ENCODE results near the gene ADGRB2. TPM values are rescaled to one million over a fixed set of nuclear protein-coding genes. Genes with fewer than 3 reads are reported as not detected.

Gene ADGRB2
- polyA plus RNA-seq, 10 donors, result 9.6 to 23.3 (median 14.0) TPM

DNA sequence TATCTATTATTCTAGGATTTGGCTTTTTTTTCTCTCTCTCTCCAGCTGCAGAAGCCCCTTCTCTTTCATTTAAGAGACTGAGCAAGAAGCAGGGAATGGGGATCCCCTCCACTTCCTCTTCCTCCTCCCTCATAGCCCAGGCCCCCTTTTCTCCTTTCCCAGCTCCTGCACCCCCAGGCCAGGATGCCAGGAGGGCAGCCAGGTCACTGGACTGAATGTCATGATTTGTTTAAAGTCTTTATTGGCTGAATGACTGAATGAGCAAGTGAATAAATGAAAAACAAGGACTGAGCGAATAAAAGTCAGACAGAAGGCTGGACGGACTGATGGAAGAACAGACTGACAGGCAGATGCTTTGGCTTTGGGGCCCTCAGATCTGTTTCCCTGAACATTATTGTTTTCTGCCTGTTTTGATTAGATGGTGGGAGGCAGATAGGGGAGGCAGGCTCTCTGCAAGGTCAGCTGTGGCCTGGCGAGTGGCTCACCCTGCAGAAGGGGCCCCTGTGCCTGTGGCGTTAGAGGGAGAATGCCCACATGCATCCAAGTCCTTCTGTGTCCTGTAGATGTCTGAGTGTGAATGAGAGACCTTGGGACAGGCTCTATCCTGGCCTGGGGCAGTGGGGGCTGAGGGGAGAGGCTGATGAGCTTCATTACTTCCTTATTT is 20.3 kb upstream of the ADGRB2 start:
- DNase-seq, result no peak

DNA sequence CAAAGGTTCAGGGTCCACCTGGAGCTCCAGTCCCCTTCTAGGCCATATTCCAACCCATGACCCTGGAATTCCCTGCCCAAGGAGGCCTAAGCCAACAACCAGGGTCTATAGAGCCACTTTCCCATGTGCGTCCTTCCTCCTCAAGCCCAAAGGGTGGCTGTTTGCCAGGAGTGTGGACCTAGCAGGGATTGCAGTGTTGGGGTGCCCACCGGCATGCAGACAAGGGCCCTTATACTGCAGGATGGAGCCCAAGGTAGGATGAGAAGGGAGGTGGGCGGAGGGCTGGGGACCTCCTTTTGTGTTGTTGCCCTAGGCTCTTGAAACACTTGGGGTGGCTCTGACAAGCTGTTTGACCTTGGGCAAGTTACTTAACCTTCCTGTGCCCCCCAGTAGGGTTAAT is 19.7 kb upstream of the ADGRB2 start:
- no peak for DNase-seq

DNA sequence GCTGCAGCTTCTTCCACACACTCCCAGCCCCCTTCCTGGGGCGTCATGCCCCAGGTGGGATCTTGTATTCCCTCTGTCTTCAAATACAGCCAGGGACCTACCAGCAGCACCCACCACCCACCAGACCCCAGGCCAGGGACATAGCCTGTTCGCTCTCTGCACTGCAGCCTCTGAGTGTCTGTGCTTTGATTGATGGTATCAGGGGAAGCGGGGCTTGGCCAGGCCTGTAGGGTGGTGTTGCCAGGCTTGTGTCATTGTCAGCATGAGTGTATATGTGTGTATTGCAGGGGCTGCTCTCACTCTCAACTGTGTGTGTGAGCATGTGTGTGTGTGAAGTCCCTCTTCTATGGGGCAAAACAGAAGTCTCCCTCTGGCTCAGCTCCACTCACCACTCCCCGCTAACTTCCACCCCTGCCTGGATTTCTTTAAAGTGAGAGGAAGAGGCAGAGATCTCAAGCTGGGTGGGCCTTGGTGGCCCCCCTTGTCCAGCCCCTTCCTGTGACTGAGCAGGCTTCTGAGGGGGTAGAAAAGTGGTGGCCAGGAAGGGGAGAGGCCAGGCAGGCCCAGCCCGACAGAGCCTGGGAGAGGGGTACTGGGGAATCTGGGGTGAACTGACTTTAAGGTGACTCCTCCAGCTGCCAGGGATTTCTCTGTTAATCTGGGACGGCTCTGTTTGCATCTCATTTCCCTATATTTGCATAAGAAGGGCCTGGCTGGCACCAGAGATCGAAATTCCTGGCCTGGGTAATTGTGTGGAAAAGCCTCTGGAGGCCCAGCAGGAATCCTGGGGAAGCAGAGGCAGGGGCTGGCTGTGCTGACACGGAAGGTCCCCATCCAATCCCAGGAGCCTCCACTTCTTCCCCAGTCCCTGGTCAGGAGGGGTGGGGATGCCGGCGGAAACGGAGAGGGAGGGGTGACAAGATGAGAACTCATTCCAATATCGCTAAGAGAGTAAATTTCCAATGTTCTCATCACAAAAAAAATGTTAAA is 18.6 kb upstream of the ADGRB2 start:
- DNase-seq, result peak in 1 of 3 donors; percentile 66

DNA sequence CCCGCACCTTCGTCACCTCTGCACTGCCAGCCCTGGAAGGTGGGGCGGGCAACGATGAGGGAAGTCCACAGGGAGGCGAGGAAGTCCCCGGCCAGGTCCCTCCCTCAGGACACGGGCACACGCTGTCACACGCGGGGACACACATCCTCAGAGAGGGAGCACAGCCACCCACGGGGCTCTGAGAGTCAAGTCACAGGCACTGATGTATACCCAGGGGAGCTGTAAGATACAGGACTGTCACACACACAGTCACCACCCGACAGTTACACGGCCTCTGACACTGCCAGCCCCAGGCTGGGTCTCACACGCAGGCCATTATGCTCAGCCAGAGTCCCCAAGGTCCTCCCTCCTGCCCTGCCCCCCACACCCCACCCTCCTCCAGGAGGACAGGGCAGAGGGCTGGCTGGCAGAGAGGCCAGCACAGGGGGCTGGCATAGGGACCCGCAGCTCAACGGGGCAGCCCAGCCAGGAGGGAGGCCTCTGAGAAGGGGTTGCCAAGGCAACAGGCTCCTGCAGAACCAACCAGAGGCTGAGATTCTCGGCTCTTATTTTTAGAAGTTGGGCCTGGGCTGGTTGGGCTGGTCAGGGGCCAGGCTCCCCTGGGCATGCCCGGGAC is 17.7 kb upstream of the ADGRB2 start:
- peak in 1 of 3 donors; percentile 55 for DNase-seq

DNA sequence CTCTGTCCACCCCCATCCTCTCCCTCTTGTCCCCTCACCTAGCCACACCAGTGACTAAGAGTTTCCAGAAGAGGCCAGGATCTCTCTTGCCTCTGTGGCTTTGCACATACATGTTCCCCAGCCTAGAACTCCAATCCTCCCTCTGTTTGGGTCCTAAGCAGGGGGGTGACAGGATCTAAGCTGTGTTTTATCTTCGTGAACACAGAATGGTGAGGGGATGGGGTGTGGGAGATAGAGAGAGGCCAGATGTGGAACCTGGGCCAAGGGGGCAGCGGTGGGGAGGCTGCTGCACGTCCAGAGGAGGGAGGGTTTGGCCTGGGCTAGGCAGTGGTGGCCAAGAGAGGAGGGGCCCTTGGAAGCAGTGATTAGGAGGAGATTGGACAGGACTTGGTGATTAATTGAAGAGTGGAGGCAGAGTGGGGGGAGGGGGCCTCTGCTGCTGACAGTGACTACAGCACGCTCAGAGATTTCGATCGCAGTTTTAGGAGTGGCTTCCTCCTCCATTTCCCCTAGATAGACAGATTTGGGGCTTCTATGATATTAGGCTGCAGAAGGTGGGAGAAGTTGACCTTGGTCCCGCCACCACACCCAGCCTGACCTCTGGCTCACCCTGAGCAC is 17.1 kb upstream of the ADGRB2 start:
- DNase-seq, result peak; percentile 39 to 82 (median 59)

DNA sequence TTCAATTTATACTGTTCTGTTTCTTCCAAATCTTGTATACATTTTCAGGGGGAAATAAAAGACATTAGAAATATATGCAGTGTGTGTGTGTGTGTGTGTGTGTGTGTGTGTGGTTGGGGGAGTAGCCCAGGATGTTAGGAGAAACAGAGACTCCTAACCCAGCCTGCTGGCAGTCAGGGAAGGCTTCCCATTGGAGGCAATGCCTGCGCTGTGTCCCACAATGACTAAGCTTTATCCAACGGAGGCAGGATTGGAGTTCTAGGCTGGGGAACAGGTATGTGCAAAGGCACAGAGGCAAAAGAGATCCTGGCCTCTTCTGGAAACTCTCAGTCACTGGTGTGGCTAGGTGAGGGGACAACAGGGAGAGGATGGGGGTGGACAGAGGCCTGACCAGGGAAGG is 16.5 kb upstream of the ADGRB2 start:
- no peak for DNase-seq

DNA sequence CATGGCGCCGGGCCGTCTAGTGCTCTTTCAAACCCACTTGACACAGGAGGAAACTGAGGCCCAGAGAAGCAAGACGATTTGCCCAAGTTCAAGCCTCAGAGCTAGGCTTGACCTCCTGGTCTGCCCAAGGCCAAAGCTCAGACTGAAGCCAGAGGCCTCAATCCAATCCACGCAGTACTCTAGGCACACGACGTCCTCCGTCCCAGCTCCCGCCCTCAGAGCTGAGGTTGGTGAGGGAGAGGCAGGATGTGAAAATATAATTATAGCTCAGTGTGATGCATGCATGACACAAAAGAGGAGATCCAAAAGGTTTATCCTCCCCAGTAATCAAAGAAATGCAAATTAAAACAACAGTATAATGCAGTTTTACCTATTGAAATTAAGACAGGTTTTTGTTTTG is 15.5 kb upstream of the ADGRB2 start:
- DNase-seq, result no peak

DNA sequence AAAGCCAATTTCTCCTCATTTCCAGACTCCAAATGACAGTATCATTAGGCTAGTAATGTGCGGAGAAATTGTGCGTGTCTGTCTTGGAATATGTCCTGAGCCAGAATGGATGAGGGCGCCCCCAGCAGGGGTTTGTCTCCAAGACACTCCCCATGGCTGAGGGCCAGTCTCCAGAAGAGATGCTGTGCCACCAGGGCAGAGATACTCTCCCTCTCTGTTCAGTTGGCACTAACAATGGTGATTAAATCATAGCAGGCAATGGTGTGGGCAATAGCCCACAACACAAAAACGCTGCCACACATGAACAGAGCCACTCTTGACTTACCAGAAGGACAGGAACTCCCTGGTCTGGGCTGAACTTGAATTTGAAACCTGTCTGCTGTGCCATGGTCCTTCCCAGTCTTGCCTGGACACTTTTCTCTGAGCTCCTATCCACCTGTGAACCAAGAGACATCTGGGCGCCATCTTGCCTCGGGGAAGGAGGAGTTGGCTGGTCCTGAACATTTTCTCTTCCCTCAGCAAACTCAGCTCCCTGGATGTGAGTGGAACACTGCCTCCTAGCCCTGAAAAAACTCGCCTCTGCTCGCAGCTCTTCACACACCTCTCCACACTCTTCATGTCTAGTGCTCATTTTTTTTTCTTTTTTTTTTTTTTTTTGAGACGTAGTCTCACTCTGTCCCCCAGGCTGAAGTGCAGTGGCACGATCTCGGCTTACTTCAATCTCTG is 14.8 kb upstream of the ADGRB2 start:
- no peak for DNase-seq

DNA sequence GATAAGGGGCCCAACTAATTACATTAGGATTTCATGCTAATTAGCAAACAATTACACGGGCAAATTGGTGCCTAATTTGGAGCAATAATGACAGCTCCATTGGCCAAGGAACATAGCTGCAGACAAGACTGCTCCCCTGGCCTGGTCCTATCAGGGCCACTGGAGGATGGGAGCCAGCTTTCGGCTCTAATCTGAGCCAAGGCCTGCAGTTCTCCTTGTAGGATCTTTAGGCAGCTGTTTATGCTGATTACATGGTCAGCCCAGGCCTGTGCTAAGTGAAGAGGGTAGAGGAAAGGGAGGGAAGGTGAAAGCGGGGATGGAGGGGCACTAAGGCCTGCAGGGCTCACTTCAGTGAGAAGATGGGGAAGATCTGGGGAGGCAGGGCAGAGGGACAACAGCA is 12.4 kb upstream of the ADGRB2 start:
- DNase-seq, result no peak

DNA sequence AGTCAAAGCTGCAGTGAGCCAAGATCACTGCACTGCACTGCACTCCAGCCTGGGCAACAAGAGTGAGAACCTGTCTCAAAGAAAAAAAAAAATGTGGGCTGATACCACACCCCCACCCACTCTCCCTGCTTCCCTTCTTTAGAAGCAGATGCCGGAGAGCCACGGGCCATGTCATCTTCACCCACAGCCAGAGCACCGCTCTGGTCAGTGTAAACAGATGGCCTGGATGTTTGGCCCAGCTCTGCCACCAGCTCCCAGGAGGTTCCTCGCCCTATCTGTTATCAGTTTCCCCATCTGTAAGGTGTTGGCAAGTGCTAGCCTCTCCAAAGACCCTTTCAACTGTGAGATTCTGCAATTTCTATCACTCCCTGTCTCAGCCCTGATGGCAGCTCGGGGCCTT is 11.9 kb upstream of the ADGRB2 start:
- no peak for DNase-seq

DNA sequence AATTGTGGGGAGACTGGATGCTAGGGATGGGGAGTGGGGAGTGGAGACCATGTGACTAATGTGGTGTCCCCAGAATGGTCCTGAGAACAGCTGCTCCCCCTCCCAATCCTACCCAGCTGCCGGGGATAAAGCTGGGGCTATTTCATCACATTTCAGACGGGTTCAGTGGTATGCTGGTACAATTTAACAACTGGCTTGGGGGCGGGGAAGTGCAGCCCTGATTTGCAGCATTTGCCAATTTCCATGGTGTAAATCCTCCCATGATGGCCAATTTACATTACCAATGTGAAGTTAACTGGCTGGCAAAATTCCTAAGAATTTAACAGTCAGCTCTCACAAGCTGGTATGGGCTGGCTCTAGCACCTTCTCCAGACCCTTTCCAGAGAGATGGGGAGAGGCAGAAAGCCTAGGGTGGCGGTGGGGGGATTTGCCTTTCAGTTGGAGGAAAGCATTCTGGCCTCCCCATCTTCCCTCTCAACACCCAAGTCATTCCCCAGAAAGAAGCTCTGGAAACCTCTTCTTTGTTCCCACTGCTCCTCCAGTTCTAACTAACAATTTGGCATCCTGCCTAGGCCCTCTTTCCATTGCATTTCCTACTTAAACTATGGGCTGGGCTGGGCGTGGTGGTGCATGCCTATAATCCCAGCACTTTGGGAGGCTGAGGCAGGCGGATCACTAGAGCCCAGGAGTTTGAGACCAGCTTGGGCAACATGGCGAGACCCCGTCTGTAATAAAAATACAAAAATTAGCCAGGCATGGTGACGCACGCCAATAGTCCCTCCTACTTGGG is 11.3 kb upstream of the ADGRB2 start:
- peak in 1 of 3 donors; percentile 56 for DNase-seq

DNA sequence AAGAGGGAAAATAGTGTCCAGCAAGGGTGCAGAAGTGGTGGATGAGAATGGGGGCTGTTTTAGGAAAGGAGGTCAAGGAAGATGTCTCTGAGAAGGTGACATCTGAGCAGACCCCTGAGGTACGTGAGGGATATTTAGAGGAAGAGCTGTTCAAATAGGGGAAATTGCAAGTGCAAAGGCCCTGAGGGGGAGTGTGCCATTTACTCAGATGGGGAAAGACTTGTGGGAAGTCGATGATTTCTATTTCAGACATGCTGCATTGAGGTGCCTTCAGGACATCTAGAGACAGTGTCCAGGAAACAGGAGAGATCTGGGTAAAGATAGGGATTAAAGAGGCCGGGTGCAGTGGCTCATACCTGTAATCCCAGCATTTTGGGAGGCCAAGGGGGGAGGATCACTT is 10.4 kb upstream of the ADGRB2 start:
- no peak for DNase-seq

DNA sequence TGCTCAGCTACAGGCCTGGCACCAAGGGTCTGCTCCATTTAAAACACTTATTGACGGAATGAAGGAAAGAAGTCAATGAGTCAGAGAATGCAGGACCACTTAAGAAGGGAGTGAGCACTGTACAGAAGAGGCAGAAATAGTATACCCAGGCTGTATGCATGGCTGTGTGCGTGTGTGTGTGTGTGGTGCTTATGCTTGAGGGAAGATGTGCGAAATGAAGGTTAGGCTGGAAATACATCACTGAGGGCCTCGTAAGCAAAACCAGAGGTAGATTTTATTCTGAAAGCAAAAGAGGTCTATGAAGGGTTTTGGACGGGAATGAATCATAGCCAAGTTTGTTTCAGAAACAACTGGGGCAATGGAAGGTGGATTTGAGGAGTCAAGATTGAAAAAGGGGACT is 9.7 kb upstream of the ADGRB2 start:
- no peak for DNase-seq

DNA sequence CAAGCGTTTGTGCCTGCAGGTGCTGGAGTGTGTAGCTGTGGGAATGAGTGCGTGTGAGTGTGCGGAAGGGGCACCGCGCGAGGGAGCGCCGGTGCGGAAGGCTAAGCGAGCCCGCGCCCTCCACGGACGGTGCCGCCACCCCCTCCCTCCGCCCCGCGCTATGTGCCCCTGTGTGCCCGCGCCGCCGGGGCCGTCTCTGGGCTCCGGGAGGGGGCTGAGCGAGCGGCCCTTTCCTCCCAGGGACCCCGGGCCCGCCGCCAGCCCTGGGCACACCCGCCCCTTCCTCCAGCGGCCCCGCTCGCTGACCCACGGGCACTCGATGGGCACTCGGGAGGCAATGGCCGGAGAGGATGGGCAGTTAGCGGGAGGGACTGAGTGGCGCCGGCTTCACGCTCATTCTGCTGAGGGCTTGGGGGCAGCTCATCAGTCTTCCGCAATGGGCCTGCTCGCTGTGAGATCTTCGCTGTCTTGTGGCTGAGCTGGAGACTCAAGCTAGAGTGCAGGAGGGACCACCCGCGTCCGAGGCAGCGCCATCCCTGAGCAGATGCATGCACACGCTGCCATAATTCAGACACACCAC is 8.6 kb upstream of the ADGRB2 start:
- DNase-seq, result no peak

DNA sequence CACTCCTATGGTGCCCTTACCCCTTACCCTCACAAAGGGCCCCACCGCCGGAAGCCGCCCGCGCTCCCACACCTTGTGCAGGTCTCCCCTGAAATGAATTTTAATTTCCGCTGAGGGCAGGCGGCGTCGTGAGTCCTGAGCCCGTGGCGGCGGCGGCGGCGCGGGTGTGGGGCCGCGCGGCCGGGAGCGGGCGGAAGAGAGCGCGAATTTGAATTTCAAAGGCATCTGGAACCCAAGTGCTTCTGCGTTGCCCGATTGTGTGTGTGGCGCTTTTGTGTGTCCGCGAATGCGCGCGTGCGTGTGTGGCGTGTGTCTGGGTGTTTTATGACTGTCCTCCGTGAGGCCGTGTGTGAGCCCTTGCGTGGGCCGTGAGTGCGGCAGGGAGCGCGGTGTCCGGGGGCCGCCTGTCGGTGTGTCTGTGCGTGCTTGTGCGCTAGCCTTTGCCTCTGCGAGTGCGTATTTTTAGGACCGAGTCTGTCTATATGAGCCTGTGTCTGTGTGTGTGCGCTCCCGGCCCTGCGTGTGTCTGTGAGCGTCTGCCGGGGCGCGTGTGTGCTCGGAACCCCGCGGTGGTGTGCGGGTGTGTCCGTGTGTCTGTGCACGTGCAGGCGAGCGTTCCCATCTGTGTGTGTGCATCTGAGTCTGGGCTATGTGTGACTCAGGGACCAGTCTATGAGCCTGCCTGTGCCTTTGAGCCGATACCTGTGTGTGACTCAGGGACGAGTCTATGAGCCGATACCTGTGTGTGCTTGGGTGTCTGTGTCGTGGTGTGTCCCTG is 7.9 kb upstream of the ADGRB2 start:
- DNase-seq, result peak in 1 of 3 donors; percentile 65

DNA sequence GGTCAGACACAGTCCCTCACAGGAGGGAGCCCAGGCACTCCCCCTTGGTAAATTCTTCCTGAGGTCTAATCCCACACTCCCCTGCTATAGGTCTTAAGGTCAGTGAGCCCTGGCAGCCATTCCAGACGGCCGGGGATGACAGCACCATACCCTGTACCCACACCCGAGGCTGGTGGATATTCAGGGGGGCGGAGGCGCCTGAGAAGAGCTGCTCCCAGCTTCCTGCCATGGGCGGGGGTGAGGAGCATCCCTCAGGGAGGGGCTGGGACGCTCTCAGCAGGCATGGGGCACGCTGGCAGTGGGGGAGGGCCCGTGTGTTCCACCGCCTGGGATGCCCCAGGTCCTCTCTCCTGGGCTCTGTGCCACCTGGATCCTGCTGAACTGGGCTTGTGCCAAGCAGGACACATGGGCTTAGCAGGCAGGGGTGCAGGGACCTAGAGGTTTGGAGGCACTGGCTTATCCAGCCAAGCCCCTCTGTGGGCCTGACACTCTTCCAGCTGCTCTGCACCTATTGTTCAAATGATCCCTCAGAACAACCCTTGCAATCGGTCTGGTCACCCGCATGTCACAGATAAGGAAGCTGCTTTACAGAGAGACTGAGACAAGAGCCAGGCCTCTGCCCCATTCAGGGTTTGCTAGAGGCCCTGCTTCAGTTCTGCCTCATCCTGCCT is 5.7 kb upstream of the ADGRB2 start:
- no peak for DNase-seq

DNA sequence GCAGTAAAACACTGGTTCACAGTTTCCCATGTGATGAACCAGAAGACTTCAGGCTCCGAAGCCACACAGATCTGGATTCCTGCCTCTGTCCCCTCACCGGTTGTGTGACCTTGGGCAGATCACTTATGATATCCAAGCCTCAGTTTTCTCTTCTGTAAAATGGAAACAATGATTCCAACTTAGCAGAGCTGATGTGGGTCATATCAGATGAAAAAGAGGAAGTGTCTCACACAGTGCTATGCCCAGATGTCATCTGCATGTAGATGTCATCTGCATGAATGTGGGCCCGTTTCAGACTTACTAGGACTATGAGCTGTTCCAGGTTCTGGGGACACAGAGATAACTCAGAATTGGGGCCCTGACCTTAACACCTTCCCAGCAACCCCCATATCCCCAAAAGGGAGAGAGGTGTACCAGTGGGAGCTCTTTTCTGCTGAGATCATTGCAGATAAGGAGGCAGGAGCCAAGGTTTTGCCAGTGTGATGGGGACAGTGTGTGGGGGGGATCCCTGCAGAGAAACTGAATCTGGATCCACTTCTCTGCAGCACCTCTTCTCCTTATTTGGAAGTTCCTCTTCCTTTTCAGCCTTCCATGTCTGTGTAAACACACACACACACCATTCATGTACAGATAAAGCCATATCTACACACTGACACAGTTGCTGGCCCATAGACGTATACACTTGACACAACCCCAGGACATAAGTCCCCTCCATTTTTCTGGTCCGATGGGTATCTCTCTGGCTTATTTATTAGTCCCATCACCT is 5.0 kb upstream of the ADGRB2 start:
- DNase-seq, result no peak

DNA sequence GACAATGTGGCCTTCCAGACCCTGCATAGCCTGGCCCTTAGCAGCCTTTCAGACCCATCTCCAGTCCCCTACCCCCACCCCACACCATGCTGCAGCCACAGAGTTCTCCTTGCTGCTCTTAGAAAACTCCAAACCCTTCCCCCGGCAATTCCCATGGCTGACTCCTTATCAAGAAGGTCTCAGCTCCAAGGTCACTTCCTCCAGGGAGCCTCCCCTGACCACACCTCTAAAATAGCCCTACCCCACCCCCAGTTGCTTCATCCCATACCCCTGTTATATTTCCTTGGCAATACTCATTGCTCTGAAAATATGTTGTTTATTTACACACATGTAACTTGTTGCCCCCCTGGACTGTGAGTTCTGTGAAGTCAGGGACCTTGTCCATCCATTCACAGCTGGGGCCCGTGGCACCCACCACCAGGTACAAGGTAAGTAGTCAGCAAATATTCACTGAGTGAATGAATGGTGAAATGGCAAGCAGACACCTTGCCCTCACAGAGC is 4.3 kb upstream of the ADGRB2 start:
- DNase-seq, result no peak

All from muscle of back (tissue), 11 donors.